HG02840 (cell line): ENCODE measurements around the gene FOXO6.
"Not testable (repeated sequence)": the region's sequence is repeated elsewhere in the genome, so short reads cannot be mapped to it uniquely, and the experiment has no call there.

Experiments used
- ATAC-seq: cut with Tn5 transposase; IDR thresholded peaks from one replicate; pipeline ENCODE4 v1.9.1; 2021; ENCODE audit warnings: mild to moderate bottlenecking, moderate library complexity, moderate number of reproducible peaks; ENCODE audit not compliant: unreplicated experiment, low FRiP score

The FOXO6 gene

DNA sequence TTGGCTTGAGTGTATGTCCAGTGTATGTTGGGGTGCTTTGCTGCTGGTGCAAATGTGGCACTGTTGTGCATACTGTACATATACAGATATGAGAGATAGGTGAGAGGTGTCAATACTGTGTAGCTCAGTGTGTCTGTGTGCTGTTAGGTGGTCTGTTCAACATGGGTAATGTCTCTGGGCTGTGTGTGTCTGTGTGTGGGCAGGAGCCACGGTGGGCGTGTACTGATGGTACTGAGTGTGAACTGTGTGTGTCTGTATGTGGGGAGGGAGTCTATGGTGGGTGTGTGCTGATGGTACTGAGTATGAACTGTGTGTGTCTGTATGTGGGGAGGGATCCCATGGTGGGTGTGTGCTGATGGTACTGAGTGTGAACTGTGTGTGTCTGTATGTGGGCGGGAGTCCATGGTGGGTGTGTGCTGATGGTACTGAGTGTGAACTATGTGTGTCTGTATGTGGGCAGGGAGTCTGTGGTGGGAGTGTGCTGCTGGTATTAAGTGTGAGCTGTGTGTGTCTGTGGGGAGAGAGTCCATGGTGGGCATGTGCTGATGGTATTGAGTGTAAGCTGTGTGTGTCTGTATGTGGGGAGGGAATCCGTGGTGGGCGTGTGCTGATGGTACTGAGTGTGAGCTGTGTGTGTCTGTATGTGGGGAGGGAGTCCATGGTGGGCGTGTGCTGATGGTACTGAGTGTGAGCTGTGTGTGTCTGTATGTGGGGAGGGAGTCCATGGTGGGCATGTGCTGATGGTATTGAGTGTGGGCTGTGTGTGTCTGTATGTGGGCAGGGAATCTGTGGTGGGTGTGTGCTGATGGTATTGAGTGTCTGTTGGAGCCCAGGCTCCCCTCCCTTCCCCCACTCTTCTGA, 32.2 kb upstream of the FOXO6 start:
- ATAC-seq: no peak

GRCh38 chr1:41329662-41330587, 31.3 kb upstream of the FOXO6 start:
- ATAC-seq: no peak

DNA sequence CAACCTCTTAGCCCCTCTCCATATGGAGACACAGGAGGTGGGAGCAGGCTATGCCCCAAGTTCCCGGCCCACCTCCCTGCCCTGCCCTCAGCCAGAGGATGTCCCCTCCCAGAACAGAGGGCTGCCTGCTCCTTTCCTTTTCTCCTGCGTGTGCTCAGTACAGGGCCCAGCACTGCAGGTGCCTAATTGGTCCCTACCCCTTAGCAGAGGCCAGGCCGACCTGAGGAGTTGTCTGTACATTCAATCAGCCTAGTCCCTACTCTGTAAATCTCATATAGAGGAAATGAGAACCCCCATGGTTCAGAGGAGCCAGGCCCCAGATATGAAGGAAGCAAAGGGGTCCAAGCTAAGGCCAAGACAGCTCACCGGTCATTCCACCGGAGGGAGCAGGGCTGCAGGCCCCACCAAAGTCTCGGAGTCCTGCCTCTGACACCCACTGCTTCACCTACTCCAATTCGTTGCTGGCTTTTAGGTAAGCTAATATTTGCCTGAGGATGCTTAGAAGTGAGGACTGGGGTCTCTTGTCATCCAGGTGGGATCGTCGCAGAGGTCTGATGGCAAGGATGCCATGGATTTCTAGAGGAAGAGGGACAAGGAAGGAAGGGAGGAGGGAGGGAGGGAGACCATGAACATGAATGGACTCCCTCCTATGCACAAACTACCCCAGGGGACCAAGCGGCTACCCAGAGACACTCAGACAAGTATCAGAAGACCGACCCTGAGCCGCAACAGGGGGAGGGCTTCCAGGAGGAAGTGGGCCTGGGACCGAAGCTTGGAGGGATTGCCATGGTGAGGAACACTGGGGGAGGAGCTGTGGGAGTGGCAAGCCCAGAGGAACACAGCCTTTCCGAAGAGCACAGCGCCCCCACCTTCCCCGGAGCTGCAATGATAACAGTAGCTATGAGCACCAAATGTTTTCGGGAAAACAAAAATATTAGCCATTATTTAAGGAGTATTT, 30.4 kb upstream of the FOXO6 start:
- no peak for ATAC-seq

GRCh38 chr1:41331546-41331917, 29.7 kb upstream of the FOXO6 start:
- no peak for ATAC-seq

DNA sequence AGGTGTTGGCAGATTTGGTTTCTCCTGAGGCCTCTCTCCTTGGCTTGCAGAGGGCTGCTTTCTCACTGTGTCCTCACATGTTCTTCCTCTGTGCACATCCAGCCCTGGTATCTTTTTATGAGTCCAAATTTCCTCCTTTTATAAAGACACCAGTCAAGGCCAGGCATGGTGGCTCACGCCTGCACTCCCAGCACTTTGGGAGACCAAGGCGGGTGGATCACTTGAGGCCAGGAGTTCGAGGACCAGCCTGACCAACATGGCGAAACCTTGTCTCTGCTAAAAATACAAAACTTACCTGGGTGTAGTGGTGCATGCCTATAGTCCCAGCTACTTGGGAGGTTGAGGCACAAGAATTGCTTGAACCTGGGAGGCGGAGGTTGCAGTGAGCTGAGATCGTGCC, 29.1 kb upstream of the FOXO6 start:
- not testable (repeated sequence) for ATAC-seq

GRCh38 chr1:41333146-41333784, 28.0 kb upstream of the FOXO6 start:
- no peak for ATAC-seq

GRCh38 chr1:41338820-41339219, 22.4 kb upstream of the FOXO6 start:
- no peak for ATAC-seq

- ATAC-seq: no peak
Observed at GRCh38 chr1:41340655-41341364, 20.4 kb upstream of the FOXO6 start.

GRCh38 chr1:41341365-41341683, 19.9 kb upstream of the FOXO6 start:
- no peak for ATAC-seq

DNA sequence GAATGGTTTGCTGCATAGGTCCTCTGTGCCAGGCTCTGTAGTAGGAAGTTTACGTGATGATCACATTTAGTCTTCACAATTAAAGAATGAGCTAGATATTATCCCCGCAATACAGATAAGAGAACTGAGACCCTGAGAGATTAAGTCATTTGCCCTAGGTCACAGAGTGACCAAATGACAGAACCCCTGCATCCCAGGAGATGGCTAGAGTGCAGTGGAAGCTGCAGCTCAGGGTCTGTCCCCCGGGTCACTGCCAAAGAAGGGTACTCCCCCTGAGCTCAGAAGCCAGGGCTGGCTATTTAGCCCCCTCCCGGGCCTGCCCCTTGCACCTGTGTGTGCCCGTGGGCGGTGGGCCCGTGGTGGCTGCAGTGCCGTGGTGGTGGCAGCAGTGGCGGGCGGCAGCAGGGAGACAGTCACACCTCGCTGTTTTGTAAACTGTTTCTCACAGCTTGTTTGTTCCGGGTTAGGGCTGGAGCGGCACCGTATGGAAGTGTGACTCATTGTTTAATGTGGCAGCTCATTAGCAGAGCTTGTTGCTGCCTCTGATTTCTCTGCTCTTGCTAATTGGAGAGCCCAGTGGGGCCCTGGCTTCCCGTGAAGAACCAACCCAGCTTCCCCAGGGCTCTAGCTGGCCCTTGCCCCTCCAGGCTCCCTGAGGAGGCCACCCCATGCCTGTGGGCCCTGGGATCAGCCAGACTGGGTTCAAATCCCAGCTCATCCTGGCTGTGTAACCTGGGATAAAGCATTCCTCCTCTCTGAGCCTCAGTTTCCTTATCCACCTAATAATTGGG, 19.3 kb upstream of the FOXO6 start:
- no peak for ATAC-seq

DNA sequence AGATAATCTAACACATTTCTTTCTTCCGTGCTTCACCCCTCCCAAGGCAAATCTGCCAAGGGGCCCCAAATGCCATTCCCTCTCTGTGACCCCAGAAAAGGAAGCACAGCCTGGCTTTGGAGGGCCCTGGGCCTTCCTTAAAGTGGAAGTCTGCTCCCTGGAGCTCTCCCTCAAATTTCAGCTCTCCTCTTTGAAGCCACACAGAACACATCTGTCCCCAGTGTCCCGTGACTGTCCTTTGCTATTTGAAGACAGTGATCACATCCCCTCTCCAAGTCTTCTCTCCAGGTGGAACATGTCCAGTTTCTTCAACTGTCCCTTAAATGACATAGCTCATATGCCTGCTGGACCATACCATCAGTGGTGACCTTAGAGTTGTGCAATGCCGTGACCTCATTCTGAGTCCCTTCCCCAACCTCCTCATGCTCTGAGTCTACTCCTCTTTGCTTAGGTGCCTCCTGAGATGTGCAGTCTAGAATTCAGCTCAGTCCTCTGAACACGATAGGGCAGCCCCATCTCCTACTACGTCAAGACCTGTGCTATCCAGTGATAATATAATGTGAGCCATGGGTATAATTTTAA, 18.4 kb upstream of the FOXO6 start:
- ATAC-seq: no peak

GRCh38 chr1:41343790-41344699, 17.2 kb upstream of the FOXO6 start:
- no peak for ATAC-seq

- ATAC-seq: no peak
Observed at GRCh38 chr1:41344708-41345159, 16.5 kb upstream of the FOXO6 start.

- no peak for ATAC-seq
Observed at GRCh38 chr1:41345434-41346075, 15.7 kb upstream of the FOXO6 start.

DNA sequence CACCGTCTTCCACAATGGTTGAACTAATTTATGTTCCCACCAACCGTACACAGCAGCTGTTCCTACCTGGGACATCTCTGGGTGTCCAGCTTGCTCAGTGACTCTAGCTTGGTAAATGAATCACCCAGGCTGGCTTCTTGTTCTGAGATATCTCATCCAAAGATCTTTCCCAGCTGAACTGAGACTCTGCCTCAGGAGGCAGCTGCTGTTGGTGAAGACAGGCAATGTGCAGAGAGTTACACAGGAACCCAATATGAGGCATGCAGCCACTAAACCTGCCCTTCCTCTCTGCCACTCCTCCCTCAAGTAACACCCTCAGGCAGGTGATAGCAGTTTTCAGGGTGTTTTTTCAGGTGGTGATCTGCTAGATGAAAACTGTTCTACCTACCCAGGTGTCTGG, 14.0 kb upstream of the FOXO6 start:
- ATAC-seq: no peak

GRCh38 chr1:41348394-41348793, 12.8 kb upstream of the FOXO6 start:
- ATAC-seq: no peak
